HG03354 (cell line): ENCODE measurements around the gene CABP7.

Experiments used
- ATAC-seq: cut with Tn5 transposase; IDR thresholded peaks from one replicate; pipeline ENCODE4 v1.9.1; 2021; ENCODE audit warnings: mild to moderate bottlenecking; ENCODE audit not compliant: unreplicated experiment, poor library complexity, severe bottlenecking

CABP7 gene

GRCh38 chr22:29765905-29766631, 46.3 kb downstream of the CABP7 start:
- ATAC-seq = peak; percentile 24

- ATAC-seq = peak; percentile 91
Observed at GRCh38 chr22:29766632-29767170, 46.9 kb downstream of the CABP7 start, which contains the start of gene ZMAT5. TSS of gene ZMAT5 (minus strand) at chr22:29767007. CDS start at chr22:29748544, 18,463 bp downstream.

GRCh38 chr22:29767171-29768051, 47.6 kb downstream of the CABP7 start, which contains the start of gene UQCR10:
TSS of gene UQCR10 (plus strand) at chr22:29767369. CDS start at chr22:29767399, 30 bp downstream.
- ATAC-seq = peak; percentile 79

- no peak for ATAC-seq
Observed at GRCh38 chr22:29768052-29768693, 48.4 kb downstream of the CABP7 start.

- no peak for ATAC-seq
Observed at GRCh38 chr22:29769723-29770321, 50.0 kb downstream of the CABP7 start.

GRCh38 chr22:29772170-29772641, 52.4 kb downstream of the CABP7 start:
- no peak for ATAC-seq

GRCh38 chr22:29773233-29773632, 53.4 kb downstream of the CABP7 start:
- ATAC-seq = no peak

- no peak for ATAC-seq
Observed at GRCh38 chr22:29780220-29780619, 60.4 kb downstream of the CABP7 start.

- ATAC-seq = no peak
Observed at GRCh38 chr22:29780748-29781676, 61.2 kb downstream of the CABP7 start.
